ENCODE data around the gene ZNF710.
"Not testable (repeated sequence)": the region's sequence is repeated elsewhere in the genome, so short reads cannot be mapped to it uniquely, and the experiment has no call there.

The ZNF710 gene

GRCh38 chr15:89972085-89972484, 29.0 kb upstream of the ZNF710 start:
- no CpG with 5 or more reads among the region's 5 CpGs for WGBS (ENCODE audit: extremely low coverage, insufficient coverage, insufficient read length)
- no peaks in the 10 kb centered on the region for H3K9me3 ChIP-seq (ENCODE audit: insufficient read depth, low read depth, low read length)

GRCh38 chr15:89975482-89976245, 25.5 kb upstream of the ZNF710 start:
- Histone ChIP-seq H4K8ac (ENCODE audit: low read depth, low read length) (no peak overlapping the region), H3K36me3 (ENCODE audit: control insufficient read depth in 1 of 2, insufficient read depth in 2 of 2, low read length in 2 of 2) (no peaks in the 10 kb centered on the region), H2BK120ac (ENCODE audit: insufficient read depth, low read length, poor library complexity) (no peak overlapping the region), H3K4me3 (ENCODE audit: low read depth, low read length) (no peak overlapping the region), H3K79me1 (ENCODE audit: low read length) (no peaks in the 10 kb centered on the region), H3K4ac (ENCODE audit: low read depth, low read length) (no peak overlapping the region), H4K91ac (ENCODE audit: low read depth, low read length) (no peak overlapping the region), H3K23ac (ENCODE audit: low read length) (no peak overlapping the region), H2BK12ac (ENCODE audit: low read length) (no peak overlapping the region), H3K18ac (ENCODE audit: low read length) (no peak overlapping the region), H3K14ac (ENCODE audit: low read length) (no peak overlapping the region), H3K27ac (ENCODE audit: low read depth, low read length) (no peak overlapping the region), H3K9me3 (ENCODE audit: insufficient read depth, low read depth, low read length) (peaks cover 2% of the 10 kb centered on the region), H2AFZ (ENCODE audit: insufficient read depth, low read length, poor library complexity) (no peak overlapping the region), H2AK5ac (ENCODE audit: low read length) (no peak overlapping the region), H3K9ac (ENCODE audit: low read length) (no peak overlapping the region), H3K27me3 (ENCODE audit: insufficient read depth, low read length) (no peaks in the 10 kb centered on the region), H4K12ac (ENCODE audit: low read depth, low read length) (no peak overlapping the region), H2BK5ac (ENCODE audit: low read depth, low read length, poor library complexity) (no peak overlapping the region), H3K4me1 (ENCODE audit: control insufficient read depth in 1 of 2, insufficient read depth in 2 of 2, low read length in 2 of 2) (no peaks in the 10 kb centered on the region), H3K4me2 (ENCODE audit: low read length) (no peak overlapping the region), H3K79me2 (ENCODE audit: control insufficient read depth, insufficient read depth, low read length, poor library complexity) (no peaks in the 10 kb centered on the region)
- WGBS (ENCODE audit: extremely low coverage, insufficient coverage, insufficient read length), result no CpG with 5 or more reads among the region's 8 CpGs
- DNase-seq, result no peak

More at GRCh38 chr15:89972085-89972484, 29.0 kb upstream of the ZNF710 start:
- no peaks in the 10 kb centered on the region for H3K79me2 ChIP-seq (ENCODE audit: control insufficient read depth, insufficient read depth, low read length, poor library complexity)
- H2BK12ac ChIP-seq (ENCODE audit: low read length), result no peak overlapping the region
- no peaks in the 10 kb centered on the region for H3K79me1 ChIP-seq (ENCODE audit: low read length)
- H3K27me3 ChIP-seq (ENCODE audit: insufficient read depth, low read length), result no peaks in the 10 kb centered on the region
- H2BK5ac ChIP-seq (ENCODE audit: low read depth, low read length, poor library complexity), result no peak overlapping the region
- no peak overlapping the region for H3K27ac ChIP-seq (ENCODE audit: low read depth, low read length)
- no peak overlapping the region for H3K9ac ChIP-seq (ENCODE audit: low read length)
- H3K23ac ChIP-seq (ENCODE audit: low read length), result no peak overlapping the region
- H3K4me3 ChIP-seq (ENCODE audit: low read depth, low read length), result no peak overlapping the region
- H2AK5ac ChIP-seq (ENCODE audit: low read length), result no peak overlapping the region
- H4K12ac ChIP-seq (ENCODE audit: low read depth, low read length), result no peak overlapping the region
- no peak for DNase-seq
- no peaks in the 10 kb centered on the region for H3K4me1 ChIP-seq (ENCODE audit: control insufficient read depth in 1 of 2, insufficient read depth in 2 of 2, low read length in 2 of 2)
- H4K8ac ChIP-seq (ENCODE audit: low read depth, low read length), result no peak overlapping the region
- no peak overlapping the region for H2AFZ ChIP-seq (ENCODE audit: insufficient read depth, low read length, poor library complexity)
- no peak overlapping the region for H4K91ac ChIP-seq (ENCODE audit: low read depth, low read length)
- no peaks in the 10 kb centered on the region for H3K36me3 ChIP-seq (ENCODE audit: control insufficient read depth in 1 of 2, insufficient read depth in 2 of 2, low read length in 2 of 2)
- no peak overlapping the region for H3K14ac ChIP-seq (ENCODE audit: low read length)
- no peak overlapping the region for H3K4ac ChIP-seq (ENCODE audit: low read depth, low read length)
- H3K4me2 ChIP-seq (ENCODE audit: low read length), result no peak overlapping the region
- H3K18ac ChIP-seq (ENCODE audit: low read length), result no peak overlapping the region
- no peak overlapping the region for H2BK120ac ChIP-seq (ENCODE audit: insufficient read depth, low read length, poor library complexity)

- no peak overlapping the region for H2BK12ac ChIP-seq (ENCODE audit: low read length)
- no peak overlapping the region for H4K91ac ChIP-seq (ENCODE audit: low read depth, low read length)
- no peaks in the 10 kb centered on the region for H3K36me3 ChIP-seq (ENCODE audit: control insufficient read depth in 1 of 2, insufficient read depth in 2 of 2, low read length in 2 of 2)
- H3K79me1 ChIP-seq (ENCODE audit: low read length), result no peaks in the 10 kb centered on the region
- no peak overlapping the region for H3K27ac ChIP-seq (ENCODE audit: low read depth, low read length)
- WGBS (ENCODE audit: extremely low coverage, insufficient coverage, insufficient read length), result no CpG with 5 or more reads among the region's 5 CpGs
- no peak overlapping the region for H2AFZ ChIP-seq (ENCODE audit: insufficient read depth, low read length, poor library complexity)
- H3K18ac ChIP-seq (ENCODE audit: low read length), result no peak overlapping the region
- H3K4me3 ChIP-seq (ENCODE audit: low read depth, low read length), result no peak overlapping the region
- no peak overlapping the region for H4K12ac ChIP-seq (ENCODE audit: low read depth, low read length)
- H2AK5ac ChIP-seq (ENCODE audit: low read length), result no peak overlapping the region
- no peak overlapping the region for H3K14ac ChIP-seq (ENCODE audit: low read length)
- no peak overlapping the region for H3K4me2 ChIP-seq (ENCODE audit: low read length)
- H4K8ac ChIP-seq (ENCODE audit: low read depth, low read length), result no peak overlapping the region
- no peak overlapping the region for H3K23ac ChIP-seq (ENCODE audit: low read length)
- no peaks in the 10 kb centered on the region for H3K79me2 ChIP-seq (ENCODE audit: control insufficient read depth, insufficient read depth, low read length, poor library complexity)
- H3K9me3 ChIP-seq (ENCODE audit: insufficient read depth, low read depth, low read length), result peaks cover 2% of the 10 kb centered on the region
- H3K4me1 ChIP-seq (ENCODE audit: control insufficient read depth in 1 of 2, insufficient read depth in 2 of 2, low read length in 2 of 2), result no peaks in the 10 kb centered on the region
- DNase-seq, result no peak
- no peak overlapping the region for H2BK5ac ChIP-seq (ENCODE audit: low read depth, low read length, poor library complexity)
- no peaks in the 10 kb centered on the region for H3K27me3 ChIP-seq (ENCODE audit: insufficient read depth, low read length)
- no peak overlapping the region for H2BK120ac ChIP-seq (ENCODE audit: insufficient read depth, low read length, poor library complexity)
- no peak overlapping the region for H3K9ac ChIP-seq (ENCODE audit: low read length)
- H3K4ac ChIP-seq (ENCODE audit: low read depth, low read length), result no peak overlapping the region
These were observed 24.9 kb upstream of the ZNF710 start for GRCh38 chr15:89976246-89976600.

- not testable (repeated sequence) for H3K14ac ChIP-seq (ENCODE audit: low read length); DNase-seq; H3K18ac ChIP-seq (ENCODE audit: low read length); H2BK120ac ChIP-seq (ENCODE audit: insufficient read depth, low read length, poor library complexity); H3K79me1 ChIP-seq (ENCODE audit: low read length); H4K12ac ChIP-seq (ENCODE audit: low read depth, low read length); H3K4me2 ChIP-seq (ENCODE audit: low read length); H2AFZ ChIP-seq (ENCODE audit: insufficient read depth, low read length, poor library complexity); H4K91ac ChIP-seq (ENCODE audit: low read depth, low read length); H2BK12ac ChIP-seq (ENCODE audit: low read length); H3K79me2 ChIP-seq (ENCODE audit: control insufficient read depth, insufficient read depth, low read length, poor library complexity); H2BK5ac ChIP-seq (ENCODE audit: low read depth, low read length, poor library complexity); H3K23ac ChIP-seq (ENCODE audit: low read length); H3K4me3 ChIP-seq (ENCODE audit: low read depth, low read length); H3K27ac ChIP-seq (ENCODE audit: low read depth, low read length); H3K4me1 ChIP-seq (ENCODE audit: control insufficient read depth in 1 of 2, insufficient read depth in 2 of 2, low read length in 2 of 2); H3K9ac ChIP-seq (ENCODE audit: low read length); H3K9me3 ChIP-seq (ENCODE audit: insufficient read depth, low read depth, low read length); H2AK5ac ChIP-seq (ENCODE audit: low read length); H3K27me3 ChIP-seq (ENCODE audit: insufficient read depth, low read length); H4K8ac ChIP-seq (ENCODE audit: low read depth, low read length); H3K36me3 ChIP-seq (ENCODE audit: control insufficient read depth in 1 of 2, insufficient read depth in 2 of 2, low read length in 2 of 2); H3K4ac ChIP-seq (ENCODE audit: low read depth, low read length)
- no CpG with 5 or more reads among the region's 31 CpGs for WGBS (ENCODE audit: extremely low coverage, insufficient coverage, insufficient read length)
These were observed 23.3 kb upstream of the ZNF710 start for GRCh38 chr15:89977836-89978235.

Data from trophoblast cell (in vitro differentiated cells and primary cell).